ENCODE measurements around the gene CIITA.

The CIITA gene

GRCh38 chr16:10850478-10850850 is 26.5 kb upstream of the CIITA start:
- no peak overlapping the region for H3K4me2 ChIP-seq (ENCODE audit: low read length)
- no peaks in the 10 kb centered on the region for H3K9me3 ChIP-seq (ENCODE audit: control insufficient read depth, low read length)
- no peak overlapping the region for H3K27ac ChIP-seq
- H3K79me2 ChIP-seq = no peaks in the 10 kb centered on the region
- H3K4me1 ChIP-seq = no peaks in the 10 kb centered on the region
- no peaks in the 10 kb centered on the region for H3K27me3 ChIP-seq (ENCODE audit: control insufficient read depth, insufficient read depth, low read length)
- no peak overlapping the region for H2AFZ ChIP-seq
- no peak overlapping the region for H3K4me3 ChIP-seq (ENCODE audit: low read depth, low read length)
- H3K9ac ChIP-seq = no peak overlapping the region
- no peak for TF ChIP-seq CTCF (IDR thresholded peaks at IDR 0.05)
- H3K36me3 ChIP-seq (ENCODE audit: control insufficient read depth, insufficient read depth, low read length) = no peaks in the 10 kb centered on the region

GRCh38 chr16:10851512-10851911 is 25.5 kb upstream of the CIITA start:
- H3K79me2 ChIP-seq = no peaks in the 10 kb centered on the region

GRCh38 chr16:10852286-10852685 is 24.7 kb upstream of the CIITA start:
- Histone ChIP-seq H3K27me3 (ENCODE audit: control insufficient read depth, insufficient read depth, low read length) (no peaks in the 10 kb centered on the region), H3K4me3 (ENCODE audit: low read depth, low read length) (no peak overlapping the region), H3K9me3 (ENCODE audit: control insufficient read depth, low read length) (no peaks in the 10 kb centered on the region), H2AFZ (no peak overlapping the region), H3K27ac (no peak overlapping the region), H3K4me2 (ENCODE audit: low read length) (no peak overlapping the region), H3K9ac (no peak overlapping the region), H3K79me2 (no peaks in the 10 kb centered on the region), H3K36me3 (ENCODE audit: control insufficient read depth, insufficient read depth, low read length) (no peaks in the 10 kb centered on the region), H3K4me1 (no peaks in the 10 kb centered on the region)
- TF ChIP-seq CTCF (IDR thresholded peaks at IDR 0.05) = no peak

More at GRCh38 chr16:10851512-10851911, 25.5 kb upstream of the CIITA start:
- Histone ChIP-seq H3K9ac (no peak overlapping the region), H3K27me3 (ENCODE audit: control insufficient read depth, insufficient read depth, low read length) (no peaks in the 10 kb centered on the region), H3K4me2 (ENCODE audit: low read length) (no peak overlapping the region), H2AFZ (no peak overlapping the region), H3K4me1 (no peaks in the 10 kb centered on the region), H3K27ac (no peak overlapping the region), H3K4me3 (ENCODE audit: low read depth, low read length) (no peak overlapping the region), H3K9me3 (ENCODE audit: control insufficient read depth, low read length) (no peaks in the 10 kb centered on the region), H3K36me3 (ENCODE audit: control insufficient read depth, insufficient read depth, low read length) (no peaks in the 10 kb centered on the region)
- no peak for TF ChIP-seq CTCF (IDR thresholded peaks at IDR 0.05)

- Histone ChIP-seq H3K4me2 (ENCODE audit: low read length) (no peak overlapping the region), H3K4me3 (ENCODE audit: low read depth, low read length) (no peak overlapping the region), H3K79me2 (no peaks in the 10 kb centered on the region), H3K27me3 (ENCODE audit: control insufficient read depth, insufficient read depth, low read length) (no peaks in the 10 kb centered on the region), H3K9me3 (ENCODE audit: control insufficient read depth, low read length) (no peaks in the 10 kb centered on the region), H3K36me3 (ENCODE audit: control insufficient read depth, insufficient read depth, low read length) (no peaks in the 10 kb centered on the region), H3K4me1 (no peaks in the 10 kb centered on the region), H3K27ac (no peak overlapping the region), H3K9ac (no peak overlapping the region), H2AFZ (no peak overlapping the region)
- TF ChIP-seq CTCF (IDR thresholded peaks at IDR 0.05) = no peak
Measured at GRCh38 chr16:10852948-10853347, 24.1 kb upstream of the CIITA start.

- Histone ChIP-seq H3K4me3 (ENCODE audit: low read depth, low read length) (no peak overlapping the region), H3K4me1 (no peaks in the 10 kb centered on the region), H3K27ac (no peak overlapping the region), H3K36me3 (ENCODE audit: control insufficient read depth, insufficient read depth, low read length) (no peaks in the 10 kb centered on the region), H3K4me2 (ENCODE audit: low read length) (no peak overlapping the region), H3K9ac (no peak overlapping the region), H3K27me3 (ENCODE audit: control insufficient read depth, insufficient read depth, low read length) (no peaks in the 10 kb centered on the region), H3K9me3 (ENCODE audit: control insufficient read depth, low read length) (no peaks in the 10 kb centered on the region), H3K79me2 (no peaks in the 10 kb centered on the region), H2AFZ (no peak overlapping the region)
- no peak for TF ChIP-seq CTCF (IDR thresholded peaks at IDR 0.05)
Measured at GRCh38 chr16:10856042-10856441, 21.0 kb upstream of the CIITA start.
